Left ventricle myocardium inferior (tissue), 1 donor: ENCODE results near the gene METTL27. TPM values are rescaled to one million over a fixed set of nuclear protein-coding genes. Genes with fewer than 3 reads are reported as not detected.
A peak's percentile ranks its signal among the peaks of the same experiment; 100 is the strongest.

Source experiments
- DNase-seq: peaks from one replicate; pipeline ENCODE4 v3.0.0-alpha.2; 2020
- H3K27ac ChIP-seq: fragments of 200-600 bp; replicated peaks from 2 replicates; pipeline ENCODE4 v1.8.0; 2021
- H3K27me3 ChIP-seq: fragments of 200-600 bp; 2 replicates; pipeline ENCODE4 v1.8.0; 2021; ENCODE audit warnings: low read depth
- H3K36me3 ChIP-seq: fragments of 200-600 bp; 2 replicates; pipeline ENCODE4 v1.8.0; 2021
- H3K4me1 ChIP-seq: fragments of 200-600 bp; 2 replicates; pipeline ENCODE4 v1.8.0; 2021
- H3K4me3 ChIP-seq: fragments of 200-600 bp; 2 replicates; pipeline ENCODE4 v1.8.0; 2021; ENCODE audit warnings: mild to moderate bottlenecking, moderate library complexity
- H3K9me3 ChIP-seq: fragments of 200-600 bp; replicated peaks from 2 replicates; pipeline ENCODE4 v1.8.0; 2021
- CTCF ChIP-seq: fragments of 200-600 bp; IDR thresholded peaks from 2 replicates; pipeline ENCODE4 v1.8.0; 2021; ENCODE audit warnings: antibody characterized with exemption, mild to moderate bottlenecking, borderline replicate concordance
- intact Hi-C: fragments of 100-400 bp; cut with micrococcal nuclease; formaldehyde crosslinking; loops from one replicate; pipeline ENCODE4 v1.11.0; 2022
- total RNA-seq: library from RNA; stranded (reverse); fragmentation: NEBNext Ultra II Directional; extraction: Animal tissue kit (Norgen Biotek cat#: 25700); gene quantifications from one replicate; pipeline ENCODE4 v1.2.1, GENCODE V29; 2021
- donor health status: DM: no; HTN: yes; CAD: no; lungs with severe emphysema.

The METTL27 gene
- total RNA-seq, 1 donor from 2014 or later: 0.44 TPM

- H3K9me3 ChIP-seq: no peaks in the 10 kb centered on the region
- peaks cover 38% of the 10 kb centered on the region for H3K4me1 ChIP-seq
- H3K27ac ChIP-seq: peak overlapping the region; percentile 92
- intact Hi-C loops: loop anchor here (5.0 kb wide), 1 partner anchor 146 kb away; the partner anchor contains the start of gene ELN
- TF ChIP-seq CTCF: no peak
- H3K27me3 ChIP-seq: peaks cover 64% of the 10 kb centered on the region
- H3K4me3 ChIP-seq: peak overlapping the region; percentile 23
- DNase-seq: no peak
- H3K36me3 ChIP-seq: no peaks in the 10 kb centered on the region
These were observed 38.5 kb upstream of the METTL27 start for GRCh38 chr7:73880755-73881328.

GRCh38 chr7:73879977-73880681 is 37.8 kb upstream of the METTL27 start:
- peak; percentile 71 for DNase-seq
- H3K9me3 ChIP-seq: no peaks in the 10 kb centered on the region
- peaks cover 58% of the 10 kb centered on the region for H3K27me3 ChIP-seq
- no peaks in the 10 kb centered on the region for H3K36me3 ChIP-seq
- H3K4me3 ChIP-seq: peak overlapping the region; percentile 23
- no peak for TF ChIP-seq CTCF
- H3K27ac ChIP-seq: peak overlapping the region; percentile 92
- peaks cover 36% of the 10 kb centered on the region for H3K4me1 ChIP-seq
- intact Hi-C loops: loop anchor here (5.0 kb wide), 1 partner anchor 147 kb away; the partner anchor contains the start of gene ELN

GRCh38 chr7:73876973-73877372 is 34.7 kb upstream of the METTL27 start:
- Histone ChIP-seq H3K4me1 (peaks cover 38% of the 10 kb centered on the region), H3K4me3 (no peak overlapping the region), H3K27me3 (peaks cover 37% of the 10 kb centered on the region), H3K27ac (no peak overlapping the region), H3K9me3 (no peaks in the 10 kb centered on the region), H3K36me3 (no peaks in the 10 kb centered on the region)
- no peak for TF ChIP-seq CTCF
- intact Hi-C loops: no loop called here
- no peak for DNase-seq

GRCh38 chr7:73876361-73876760 is 34.0 kb upstream of the METTL27 start:
- Histone ChIP-seq H3K4me3 (no peak overlapping the region), H3K27ac (no peak overlapping the region), H3K9me3 (no peaks in the 10 kb centered on the region), H3K36me3 (no peaks in the 10 kb centered on the region), H3K27me3 (peaks cover 31% of the 10 kb centered on the region), H3K4me1 (peaks cover 38% of the 10 kb centered on the region)
- no peak for DNase-seq
- intact Hi-C loops: no loop called here
- no peak for TF ChIP-seq CTCF

GRCh38 chr7:73872056-73872908 is 30.0 kb upstream of the METTL27 start:
- Histone ChIP-seq H3K36me3 (no peaks in the 10 kb centered on the region), H3K27ac (no peak overlapping the region), H3K4me1 (peaks cover 33% of the 10 kb centered on the region), H3K27me3 (peaks cover 8% of the 10 kb centered on the region), H3K4me3 (no peak overlapping the region), H3K9me3 (no peaks in the 10 kb centered on the region)
- DNase-seq: no peak
- no peak for TF ChIP-seq CTCF
- intact Hi-C loops: no loop called here
